OCI-LY7 (cell line): Measurements from ENCODE around the gene BAK1. TPM values are rescaled to one million over a fixed set of nuclear protein-coding genes. Genes with fewer than 3 reads are reported as not detected.

ENCODE experiments used
- BruUV-seq: library from RNA; stranded (reverse); fragments of 400-500 nt; replicated peaks from 2 replicates; lab custom pipeline; 2021; lab: Mats Ljungman, UMichigan
- CTCF ChIA-PET: fragments of 300-600 bp; sonication (Branson Sonifier 250); formaldehyde crosslinking; loops from one replicate; lab custom pipeline; 2022; ENCODE audit warnings: antibody characterized with exemption; ENCODE audit not compliant: unreplicated experiment; lab: Charles Lee
- POLR2A ChIA-PET: fragments of 300-600 bp; sonication (Branson Sonifier 250); formaldehyde crosslinking; loops from one replicate; lab custom pipeline; 2022; ENCODE audit warnings: antibody characterized with exemption; lab: Charles Lee
- DNase-seq: peaks from one replicate; pipeline ENCODE4 v3.0.0-alpha.2; 2015; ENCODE audit warnings: low spot score
- H2AFZ ChIP-seq: fragments of 200-600 bp; sonication (generic), shearing (Covaris generic); 2 replicates; pipeline ENCODE4 v1.6.1; 2014; ENCODE audit warnings: mild to moderate bottlenecking, antibody characterized with exemption, low read length, moderate library complexity
- H3K27ac ChIP-seq: fragments of 200-600 bp; sonication (generic); 2 replicates; pipeline ENCODE4 v1.5.1; 2014; ENCODE audit warnings: mixed run types, low read depth, mild to moderate bottlenecking, moderate library complexity, low read length, inconsistent platforms; ENCODE audit not compliant: poor library complexity, severe bottlenecking
- H3K36me3 ChIP-seq: fragments of 200-600 bp; sonication (generic); 2 replicates; pipeline ENCODE4 v1.6.1; 2014; ENCODE audit warnings: mild to moderate bottlenecking, antibody characterized with exemption, low read length, moderate library complexity, mixed read lengths; ENCODE audit not compliant: insufficient read depth
- H3K4me1 ChIP-seq: fragments of 200-600 bp; sonication (generic); 2 replicates; pipeline ENCODE4 v1.5.1; 2014; ENCODE audit warnings: mild to moderate bottlenecking, low read length; ENCODE audit not compliant: insufficient read depth, poor library complexity, severe bottlenecking
- H3K4me2 ChIP-seq: fragments of 200-600 bp; sonication (generic); 2 replicates; pipeline ENCODE4 v1.6.1; 2014; ENCODE audit warnings: mild to moderate bottlenecking, low read length
- H3K4me3 ChIP-seq: fragments of 200-600 bp; sonication (generic); 2 replicates; pipeline ENCODE4 v1.5.1; 2014; ENCODE audit warnings: mild to moderate bottlenecking, low read depth, low read length; ENCODE audit not compliant: poor library complexity, severe bottlenecking
- H3K79me2 ChIP-seq: fragments of 200-600 bp; sonication (generic); 2 replicates; pipeline ENCODE4 v1.6.1; 2016; ENCODE audit warnings: low read depth, mild to moderate bottlenecking, low read length, moderate library complexity, mixed read lengths; ENCODE audit not compliant: insufficient read depth
- H3K9me2 ChIP-seq: fragments of 200-600 bp; sonication (generic); 2 replicates; pipeline ENCODE4 v1.6.1; 2016; ENCODE audit warnings: mild to moderate bottlenecking, low read length, mixed read lengths; ENCODE audit not compliant: insufficient read depth
- H3K9me3 ChIP-seq: fragments of 200-600 bp; sonication (generic); 2 replicates; pipeline ENCODE4 v1.6.1; 2014; ENCODE audit warnings: mild to moderate bottlenecking, mixed run types, low read length, mixed read lengths
- H4K20me1 ChIP-seq: fragments of 200-600 bp; sonication (generic); 2 replicates; pipeline ENCODE4 v1.6.1; 2014; ENCODE audit warnings: mild to moderate bottlenecking, antibody characterized with exemption, low read length, moderate library complexity, mixed read lengths; ENCODE audit not compliant: insufficient read depth
- EZH2phosphoT487 ChIP-seq: fragments of 200-600 bp; sonication (generic); IDR thresholded peaks from 2 replicates; pipeline ENCODE4 v1.6.1; 2018; ENCODE audit warnings: low read depth, borderline replicate concordance, mild to moderate bottlenecking, mixed run types, antibody characterized with exemption, low read length, moderate library complexity, mixed read lengths
- intact Hi-C: fragments of 100-400 bp; cut with micrococcal nuclease; formaldehyde crosslinking; loops from one replicate; pipeline ENCODE4 v1.10.0; 2022; ENCODE audit not compliant: unreplicated experiment
- total RNA-seq, 2 experiments: library from RNA; depleted of rRNA in 1 of 2; stranded (reverse); fragments of >200 nt in 1 of 2; shearing (Covaris generic) in 1 of 2; gene quantifications; 2 replicates each; pipeline ENCODE4 v1.2.3, GENCODE V29; 2014 to 2022
- TF ChIP-seq, protein P1 (sequence below): fragments of 200-600 bp; sonication (generic); conservative IDR thresholded peaks from 2 replicates; pipeline ENCODE4 v1.5.1; 2014; ENCODE audit warnings: mild to moderate bottlenecking, antibody characterized with exemption, low read length, moderate library complexity, mixed read lengths

The BAK1 gene
- total RNA-seq, 2 experiments from 2014 or later: 13.9 to 33.8 TPM

DNA sequence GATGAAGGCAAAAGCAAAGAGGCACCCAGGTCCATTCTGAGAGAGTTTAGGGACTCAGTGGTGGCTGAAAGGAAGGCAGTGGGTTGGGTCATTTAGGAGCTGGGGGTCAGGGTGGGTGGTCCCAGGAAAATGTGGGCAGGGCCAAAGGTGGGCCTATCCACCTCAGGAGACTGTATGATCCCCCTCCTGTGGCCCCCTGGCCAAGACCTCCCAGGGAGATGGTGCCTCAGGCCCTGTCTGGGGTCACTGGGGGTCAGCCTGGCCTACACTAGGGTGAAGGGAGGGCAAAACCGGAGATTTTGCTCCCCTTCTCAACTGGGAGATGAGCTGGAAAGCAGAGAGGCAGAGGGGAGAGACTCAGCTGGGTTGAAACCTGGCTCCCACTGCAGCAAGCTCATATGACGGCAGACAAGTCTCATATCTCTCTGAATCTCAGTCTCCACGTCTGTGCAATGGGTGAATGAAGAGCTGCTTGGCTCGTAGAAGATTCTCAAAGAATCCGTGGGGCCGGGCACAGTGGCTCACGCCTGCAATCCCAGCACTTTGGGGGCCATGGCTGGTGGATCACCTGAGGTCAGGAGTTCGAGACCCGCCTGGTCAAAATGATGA, 11.5 kb upstream of the BAK1 start:
- Histone ChIP-seq H3K36me3 (no peaks in the 10 kb centered on the region), H3K4me1 (peaks cover 60% of the 10 kb centered on the region), H4K20me1 (no peaks in the 10 kb centered on the region), H3K9me3 (no peaks in the 10 kb centered on the region), H3K27ac (peak overlapping the region; percentile 81), H3K4me2 (no peak overlapping the region), H3K9me2 (no peaks in the 10 kb centered on the region), H3K79me2 (no peaks in the 10 kb centered on the region), H2AFZ (no peak overlapping the region), H3K4me3 (no peak overlapping the region)
- TF ChIP-seq EZH2phosphoT487: no peak
- TF ChIP-seq, protein P1, sequence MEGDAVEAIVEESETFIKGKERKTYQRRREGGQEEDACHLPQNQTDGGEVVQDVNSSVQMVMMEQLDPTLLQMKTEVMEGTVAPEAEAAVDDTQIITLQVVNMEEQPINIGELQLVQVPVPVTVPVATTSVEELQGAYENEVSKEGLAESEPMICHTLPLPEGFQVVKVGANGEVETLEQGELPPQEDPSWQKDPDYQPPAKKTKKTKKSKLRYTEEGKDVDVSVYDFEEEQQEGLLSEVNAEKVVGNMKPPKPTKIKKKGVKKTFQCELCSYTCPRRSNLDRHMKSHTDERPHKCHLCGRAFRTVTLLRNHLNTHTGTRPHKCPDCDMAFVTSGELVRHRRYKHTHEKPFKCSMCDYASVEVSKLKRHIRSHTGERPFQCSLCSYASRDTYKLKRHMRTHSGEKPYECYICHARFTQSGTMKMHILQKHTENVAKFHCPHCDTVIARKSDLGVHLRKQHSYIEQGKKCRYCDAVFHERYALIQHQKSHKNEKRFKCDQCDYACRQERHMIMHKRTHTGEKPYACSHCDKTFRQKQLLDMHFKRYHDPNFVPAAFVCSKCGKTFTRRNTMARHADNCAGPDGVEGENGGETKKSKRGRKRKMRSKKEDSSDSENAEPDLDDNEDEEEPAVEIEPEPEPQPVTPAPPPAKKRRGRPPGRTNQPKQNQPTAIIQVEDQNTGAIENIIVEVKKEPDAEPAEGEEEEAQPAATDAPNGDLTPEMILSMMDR: no peak
- ChIA-PET POLR2A (interaction anchor here (0.7 to 1.9 kb wide), 4 partner anchors 12 to 120 kb away, joined by 3 to 12 read pairs (median 4); partner anchors contain the start of genes BAK1, ITPR3 and UQCC2), CTCF (interaction anchor here (0.9 to 3.0 kb wide), 2 partner anchors 16 to 120 kb away, joined by 3 to 16 read pairs; partner anchors contain the start of gene UQCC2)
- BruUV-seq: no TSS peak
- no peak for DNase-seq
- intact Hi-C loops: loop anchor here (2.0 kb wide), 3 partner anchors 15 to 37 kb away; partner anchors contain the start of gene ITPR3

DNA sequence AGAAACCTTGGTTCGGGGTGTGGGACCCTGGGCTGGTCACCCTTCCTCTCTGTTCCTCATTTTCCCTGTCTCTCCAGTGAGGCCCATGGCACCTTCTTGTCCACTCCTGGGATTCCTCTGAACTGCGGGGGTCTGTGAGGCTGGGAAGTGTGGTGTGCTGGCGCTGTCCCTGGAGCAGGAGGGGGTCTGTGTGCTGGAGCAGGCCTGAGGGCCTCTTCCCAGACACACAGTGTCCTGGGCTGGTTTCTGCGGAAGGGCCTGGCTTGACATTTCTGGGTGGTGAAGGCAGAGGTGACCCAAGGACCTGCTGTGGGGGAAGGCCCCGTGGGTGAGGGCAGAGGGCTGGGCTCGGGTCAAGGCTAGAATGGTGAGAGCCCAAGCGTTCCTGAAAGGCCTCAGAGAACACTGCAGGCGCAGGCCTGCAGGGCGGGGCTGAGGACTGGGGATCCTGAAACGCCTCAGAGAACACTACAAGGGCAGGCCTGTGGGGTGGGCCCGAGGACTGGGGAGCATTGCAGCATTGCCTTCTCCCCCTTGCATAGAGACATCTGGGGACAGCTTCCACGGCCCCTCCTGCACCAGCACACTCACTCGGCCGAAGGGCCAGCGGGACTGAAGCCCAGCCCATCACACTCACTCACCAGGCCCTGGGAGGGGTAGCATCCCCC, 10.6 kb upstream of the BAK1 start:
- intact Hi-C loops: loop anchor here (2.0 kb wide), 2 partner anchors 16 to 38 kb away; no protein-coding TSS in a partner anchor
- TF ChIP-seq, protein P1: no peak
- TF ChIP-seq EZH2phosphoT487: no peak
- BruUV-seq: no TSS peak
- Histone ChIP-seq H4K20me1 (no peaks in the 10 kb centered on the region), H3K9me2 (no peaks in the 10 kb centered on the region), H3K4me2 (no peak overlapping the region; the same call in 1 of the 2 replicates), H3K4me3 (no peak overlapping the region), H2AFZ (no peak overlapping the region), H3K9me3 (no peaks in the 10 kb centered on the region), H3K27ac (peak overlapping the region; percentile 81), H3K36me3 (no peaks in the 10 kb centered on the region), H3K79me2 (no peaks in the 10 kb centered on the region), H3K4me1 (peaks cover 64% of the 10 kb centered on the region)
- peak; percentile 52 for DNase-seq
- ChIA-PET POLR2A (interaction anchor here (1.1 kb wide), 1 partner anchor 11 kb away, joined by 3 read pairs; no protein-coding TSS in a partner anchor), CTCF (interaction anchor here (1.4 kb wide), 1 partner anchor 17 kb away, joined by 24 read pairs; no protein-coding TSS in a partner anchor)
